T-helper 2 cell treated with Interferon-gamma antibody and Interleukin-4, amounts not matched to agents 100 ng/mL and 5 ng/mL, for 36 hours (primary cell): Measurements from ENCODE around the gene TDRD1. TPM values are rescaled to one million over a fixed set of nuclear protein-coding genes. Genes with fewer than 3 reads are reported as not detected.

Source experiments
- total RNA-seq: library from RNA; stranded (reverse); gene quantifications from 2 replicates; pipeline ENCODE4 v1.2.3, GENCODE V29; 2022

The TDRD1 gene
- total RNA-seq, 1 donor from 2014 or later = 0.09 TPM

Other genes with a start within 250 kb of the TDRD1 start
- gene ADRB1, start 135.5 kb upstream of the TDRD1 start, total RNA-seq = not detected in 2 replicates
- gene CCDC186, start 5.2 kb upstream of the TDRD1 start, total RNA-seq = 15.0 and 15.6 TPM in 2 replicates
- gene VWA2, start 59.9 kb downstream of the TDRD1 start, total RNA-seq = not detected in 2 replicates
- gene AFAP1L2, start 225.1 kb downstream of the TDRD1 start, total RNA-seq = 1.6 and 1.9 TPM in 2 replicates